ENCODE data around the gene MOG.
A peak's percentile ranks its signal among the peaks of the same experiment; 100 is the strongest.

MOG gene

GRCh38 chr6:29626948-29627754, 29.7 kb upstream of the MOG start:
- no peaks in the 10 kb centered on the region for H3K27me3 ChIP-seq
- H4K20me1 ChIP-seq = peaks cover 0 to 31% (median 20%) of the 10 kb centered on the region in 11 experiments; a peak in 13 of 22 replicates
- H3K4me3 ChIP-seq = peak overlapping the region in 8 of 10 experiments; percentile 46 to 68 (median 56); a peak in 14 of 20 replicates
- H3K4me1 ChIP-seq = peaks cover 33 to 48% (median 36%) of the 10 kb centered on the region in 10 experiments
- no peaks in the 10 kb centered on the region for H3K9me3 ChIP-seq (replicated peaks in 1 of 11)
- peak overlapping the region in 10 of 11 experiments; percentile 34 to 74 (median 66); a peak in 17 of 22 replicates for H3K9ac ChIP-seq
- peak overlapping the region; percentile 56 to 83 (median 68); a peak in 19 of 22 replicates for H3K4me2 ChIP-seq
- peak overlapping the region in 8 of 11 experiments; percentile 38 to 73 (median 62); a peak in 14 of 22 replicates for H3K27ac ChIP-seq
- H3K36me3 ChIP-seq = peaks cover 16 to 23% (median 20%) of the 10 kb centered on the region in 11 experiments
- no peak for TF ChIP-seq Cebpa-rat (IDR thresholded peaks at IDR 0.05)

DNA sequence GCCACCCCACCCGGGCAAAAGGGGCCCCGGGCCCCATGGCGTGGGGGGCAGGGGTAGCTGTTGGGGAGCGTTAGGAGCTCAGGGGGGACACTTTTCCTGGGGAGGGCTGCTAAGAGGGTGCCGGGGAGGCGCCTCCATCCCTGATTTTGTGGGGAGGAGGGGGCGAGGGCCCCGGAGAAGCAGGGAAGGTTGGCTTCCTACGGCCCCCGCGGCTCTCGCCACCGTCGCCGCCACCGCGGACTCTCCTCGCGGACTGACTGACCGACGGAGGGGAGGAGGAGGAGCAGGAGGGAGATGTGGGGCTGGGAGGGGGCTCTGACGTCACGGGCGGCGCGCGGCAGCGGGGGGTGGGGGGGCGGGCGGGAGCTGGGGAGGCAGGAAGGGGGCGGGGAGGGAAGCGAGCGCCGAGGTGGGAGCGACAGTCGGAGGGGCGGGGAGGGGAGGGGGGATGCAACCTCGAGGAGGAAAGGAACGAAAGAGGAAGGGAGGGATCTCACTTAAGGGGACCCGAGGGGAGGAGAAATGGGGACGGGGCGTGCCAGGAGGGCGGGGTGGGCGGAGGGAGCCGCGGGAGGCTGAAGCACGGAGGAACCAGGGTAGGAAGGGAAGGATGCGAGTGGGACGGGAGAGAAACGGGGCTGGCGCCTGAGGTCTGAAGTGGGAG, 29.0 kb upstream of the MOG start:
- peak overlapping the region; percentile 93 to 100 (median 98) for H3K4me2 ChIP-seq
- peak overlapping the region in 10 of 11 experiments; percentile 21 to 84 (median 77); a peak in 19 of 22 replicates for H3K27ac ChIP-seq
- peaks cover 9 to 16% (median 13%) of the 10 kb centered on the region in 11 experiments; a peak in 20 of 22 replicates for H3K36me3 ChIP-seq
- peak overlapping the region; percentile 59 to 73 (median 66) for H3K4me3 ChIP-seq
- no peaks in the 10 kb centered on the region for H3K9me3 ChIP-seq (replicated peaks in 1 of 11)
- TF ChIP-seq Cebpa-rat (IDR thresholded peaks at IDR 0.05) = no peak
- H4K20me1 ChIP-seq = peaks cover 0 to 32% (median 20%) of the 10 kb centered on the region in 11 experiments; a peak in 13 of 22 replicates
- H3K27me3 ChIP-seq = no peaks in the 10 kb centered on the region
- H3K4me1 ChIP-seq = peaks cover 33 to 49% (median 37%) of the 10 kb centered on the region in 10 experiments
- peak overlapping the region; percentile 26 to 84 (median 79); a peak in 21 of 22 replicates for H3K9ac ChIP-seq

DNA sequence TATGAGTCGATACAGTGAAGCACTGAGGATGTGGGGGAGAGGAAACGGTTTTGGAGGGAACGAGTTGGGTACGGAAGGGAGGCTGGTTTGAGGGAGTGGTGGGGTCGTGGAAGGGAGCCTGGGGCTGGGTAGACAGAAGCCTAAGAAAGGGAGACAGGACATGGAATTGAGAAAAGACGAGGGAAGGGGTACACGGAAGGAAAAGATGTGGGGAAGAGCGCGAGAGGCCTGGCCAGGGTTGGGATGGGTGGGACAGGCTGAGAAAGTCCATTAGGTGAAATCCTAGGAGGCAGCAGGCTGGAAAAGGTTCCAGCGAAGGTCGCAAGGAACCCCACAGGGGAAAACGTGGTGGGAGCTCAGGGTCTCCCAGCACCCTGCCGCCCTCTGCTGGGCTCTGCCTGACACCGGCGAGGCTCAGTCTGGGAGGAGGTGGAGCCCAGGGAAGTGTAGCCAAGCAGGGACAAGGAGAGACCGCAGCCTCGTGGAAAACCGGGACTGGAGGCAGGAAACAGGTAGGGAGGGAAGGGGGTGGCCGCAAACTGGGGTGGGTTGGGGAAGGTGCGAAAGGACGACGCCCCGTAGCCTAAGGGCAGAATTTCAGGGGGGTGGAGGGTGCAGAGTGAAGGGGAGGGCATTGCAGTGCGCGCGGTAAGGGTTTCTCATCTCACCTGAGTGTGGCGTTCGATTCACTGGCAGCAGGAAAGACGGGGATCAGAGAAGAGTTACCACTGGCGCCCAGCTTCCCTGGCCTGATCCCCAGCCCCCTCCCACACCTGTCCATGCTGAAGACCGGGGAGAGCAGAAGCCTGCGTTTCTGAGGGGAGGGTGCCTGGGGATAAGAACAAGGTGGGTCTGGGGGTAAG, 28.2 kb upstream of the MOG start:
- H3K27me3 ChIP-seq = no peaks in the 10 kb centered on the region
- no peak for TF ChIP-seq Cebpa-rat (IDR thresholded peaks at IDR 0.05)
- peaks cover 2 to 8% (median 5%) of the 10 kb centered on the region in 11 experiments; a peak in 15 of 22 replicates for H3K36me3 ChIP-seq
- H3K4me2 ChIP-seq = peak overlapping the region; percentile 93 to 100 (median 98)
- peak overlapping the region; percentile 59 to 73 (median 66) for H3K4me3 ChIP-seq
- no peaks in the 10 kb centered on the region for H3K9me3 ChIP-seq (replicated peaks in 1 of 11)
- peak overlapping the region; percentile 26 to 84 (median 79); a peak in 21 of 22 replicates for H3K9ac ChIP-seq
- peaks cover 38 to 55% (median 42%) of the 10 kb centered on the region in 10 experiments for H3K4me1 ChIP-seq
- H4K20me1 ChIP-seq = peaks cover 0 to 32% (median 20%) of the 10 kb centered on the region in 11 experiments; a peak in 13 of 22 replicates
- H3K27ac ChIP-seq = peak overlapping the region in 10 of 11 experiments; percentile 21 to 84 (median 77); a peak in 19 of 22 replicates

DNA sequence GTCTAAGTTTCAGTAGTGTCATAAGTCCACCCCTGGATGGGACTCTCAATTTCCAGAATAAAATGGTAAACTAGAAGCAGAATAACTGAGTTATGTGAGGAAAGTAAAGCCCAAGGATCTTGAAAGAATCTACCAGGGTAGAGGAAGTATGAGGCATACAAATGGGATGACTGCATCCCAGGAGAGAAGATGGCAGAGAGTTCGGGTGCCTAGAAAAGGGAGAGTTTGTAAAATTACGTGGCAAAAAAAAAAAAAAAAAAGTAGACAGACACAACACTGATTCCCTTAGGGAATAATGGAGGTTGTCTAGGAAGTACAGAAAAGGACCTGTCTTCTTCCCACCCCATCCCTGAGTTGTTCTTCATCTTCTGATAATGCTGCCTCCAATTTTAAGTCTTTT, 27.3 kb upstream of the MOG start:
- no peaks in the 10 kb centered on the region for H3K36me3 ChIP-seq
- no peak for TF ChIP-seq Cebpa-rat (IDR thresholded peaks at IDR 0.05)
- no peaks in the 10 kb centered on the region for H3K27me3 ChIP-seq
- H3K9me3 ChIP-seq (replicated peaks in 1 of 11) = no peaks in the 10 kb centered on the region
- peak overlapping the region in 8 of 10 experiments; percentile 63 to 73 (median 66); a peak in 16 of 20 replicates for H3K4me3 ChIP-seq
- peak overlapping the region; percentile 93 to 100 (median 98) for H3K4me2 ChIP-seq
- peak overlapping the region in 3 of 11 experiments; percentile 82 to 84 (median 84); a peak in 6 of 22 replicates for H3K9ac ChIP-seq
- H4K20me1 ChIP-seq = peaks cover 0 to 32% (median 20%) of the 10 kb centered on the region in 11 experiments; a peak in 13 of 22 replicates
- peaks cover 47 to 64% (median 51%) of the 10 kb centered on the region in 10 experiments for H3K4me1 ChIP-seq
- H3K27ac ChIP-seq = no peak overlapping the region

DNA sequence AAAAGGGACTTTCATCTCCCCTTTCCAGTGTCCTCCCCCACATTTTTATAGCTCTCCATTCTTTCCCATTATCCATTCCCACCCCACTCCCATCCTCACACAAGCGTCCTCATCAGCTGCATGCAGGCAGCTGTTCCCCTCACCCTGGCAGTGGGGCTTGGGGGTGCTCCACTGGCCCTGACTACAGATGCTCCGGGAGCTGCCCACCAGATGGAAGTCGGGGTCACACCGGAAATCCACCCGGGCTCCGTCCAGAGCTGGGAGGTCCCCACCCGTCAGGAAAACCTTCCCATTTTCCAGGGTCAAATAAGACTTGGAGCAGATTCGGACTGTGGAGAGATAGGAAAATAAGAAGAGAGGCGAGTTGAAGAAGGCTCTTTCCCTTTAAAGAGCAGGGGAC, 26.6 kb upstream of the MOG start:
- no peaks in the 10 kb centered on the region for H3K9me3 ChIP-seq (replicated peaks in 1 of 11)
- no peaks in the 10 kb centered on the region for H3K27me3 ChIP-seq
- peaks cover 51 to 65% (median 54%) of the 10 kb centered on the region in 10 experiments for H3K4me1 ChIP-seq
- peaks cover 0 to 32% (median 20%) of the 10 kb centered on the region in 11 experiments; a peak in 13 of 22 replicates for H4K20me1 ChIP-seq
- peak overlapping the region in 1 of 11 experiments; percentile 29; a peak in 2 of 22 replicates for H3K9ac ChIP-seq
- H3K4me3 ChIP-seq = no peak overlapping the region; a peak in 1 of 20 replicates
- no peak for TF ChIP-seq Cebpa-rat (IDR thresholded peaks at IDR 0.05)
- H3K4me2 ChIP-seq = peak overlapping the region; percentile 93 to 100 (median 98)
- no peaks in the 10 kb centered on the region for H3K36me3 ChIP-seq
- H3K27ac ChIP-seq = no peak overlapping the region

GRCh38 chr6:29631209-29631810, 25.6 kb upstream of the MOG start:
- Histone ChIP-seq H3K9ac (peak overlapping the region in 7 of 11 experiments; percentile 74 to 84 (median 79); a peak in 10 of 22 replicates), H3K27ac (no peak overlapping the region), H3K4me1 (peaks cover 51 to 70% (median 54%) of the 10 kb centered on the region in 10 experiments), H3K27me3 (no peaks in the 10 kb centered on the region), H4K20me1 (peaks cover 0 to 32% (median 19%) of the 10 kb centered on the region in 11 experiments; a peak in 13 of 22 replicates), H3K9me3 (replicated peaks in 1 of 11) (no peaks in the 10 kb centered on the region), H3K36me3 (no peaks in the 10 kb centered on the region), H3K4me2 (peak overlapping the region; percentile 93 to 100 (median 98)), H3K4me3 (peak overlapping the region in 9 of 10 experiments; percentile 65 to 80 (median 73); a peak in 15 of 20 replicates)
- TF ChIP-seq Cebpa-rat (IDR thresholded peaks at IDR 0.05) = no peak

- no peaks in the 10 kb centered on the region for H3K9me3 ChIP-seq (replicated peaks in 1 of 11)
- H3K36me3 ChIP-seq = no peaks in the 10 kb centered on the region
- H3K4me2 ChIP-seq = peak overlapping the region; percentile 93 to 100 (median 98)
- peak overlapping the region in 10 of 11 experiments; percentile 45 to 74 (median 64); a peak in 18 of 22 replicates for H3K27ac ChIP-seq
- peaks cover 51 to 70% (median 54%) of the 10 kb centered on the region in 10 experiments for H3K4me1 ChIP-seq
- H4K20me1 ChIP-seq = peaks cover 0 to 32% (median 19%) of the 10 kb centered on the region in 11 experiments; a peak in 13 of 22 replicates
- peak overlapping the region; percentile 65 to 80 (median 73) for H3K4me3 ChIP-seq
- peak overlapping the region; percentile 68 to 84 (median 77) for H3K9ac ChIP-seq
- no peak for TF ChIP-seq Cebpa-rat (IDR thresholded peaks at IDR 0.05)
- no peaks in the 10 kb centered on the region for H3K27me3 ChIP-seq
These were observed 24.8 kb upstream of the MOG start for GRCh38 chr6:29631860-29632731.
